Calu3 (cell line): ENCODE measurements around the gene TMPRSS15. TPM values are rescaled to one million over a fixed set of nuclear protein-coding genes. Genes with fewer than 3 reads are reported as not detected.

Experiments used
- BruUV-seq: library from RNA; stranded (reverse); fragments of 400-500 nt; replicated peaks from 2 replicates; lab custom pipeline; 2021; lab: Mats Ljungman, UMichigan
- CTCF ChIA-PET: fragments of 300-600 bp; sonication (Branson Sonifier 250); formaldehyde crosslinking; loops from one replicate; lab custom pipeline; 2022; ENCODE audit warnings: antibody characterized with exemption; lab: Charles Lee
- DNase-seq: peaks from one replicate; pipeline ENCODE4 v3.0.0; 2022
- H3K27ac Mint-ChIP-seq: one replicate; pipeline ENCODE4 v1.8.0; 2022; ENCODE audit warnings: mixed read lengths; ENCODE audit not compliant: unreplicated experiment
- H3K27me3 Mint-ChIP-seq: one replicate; pipeline ENCODE4 v1.8.0; 2022; ENCODE audit warnings: mixed read lengths; ENCODE audit not compliant: unreplicated experiment
- H3K36me3 Mint-ChIP-seq: one replicate; pipeline ENCODE4 v1.8.0; 2022; ENCODE audit warnings: mild to moderate bottlenecking, moderate library complexity, mixed read lengths; ENCODE audit not compliant: insufficient read depth, unreplicated experiment
- H3K4me1 Mint-ChIP-seq: one replicate; pipeline ENCODE4 v1.8.0; 2022; ENCODE audit warnings: mild to moderate bottlenecking, low read depth, mixed read lengths; ENCODE audit not compliant: unreplicated experiment
- H3K4me3 Mint-ChIP-seq: one replicate; pipeline ENCODE4 v1.8.0; 2022; ENCODE audit warnings: mild to moderate bottlenecking, low read depth, moderate library complexity, mixed read lengths; ENCODE audit not compliant: unreplicated experiment
- H3K9me3 Mint-ChIP-seq: one replicate; pipeline ENCODE4 v1.8.0; 2022; ENCODE audit warnings: low read depth, mixed read lengths; ENCODE audit not compliant: unreplicated experiment
- CTCF ChIP-seq: fragments of 200-600 bp; IDR thresholded peaks from one replicate; pipeline ENCODE4 v1.8.0; 2022; ENCODE audit warnings: antibody characterized with exemption; ENCODE audit not compliant: unreplicated experiment
- intact Hi-C: fragments of 100-400 bp; cut with micrococcal nuclease; formaldehyde crosslinking; loops from one replicate; pipeline ENCODE4 v1.10.0; 2022; ENCODE audit not compliant: unreplicated experiment
- total RNA-seq: library from RNA; stranded (reverse); gene quantifications from 2 replicates; pipeline ENCODE4 v1.2.3, GENCODE V29; 2022

TMPRSS15 gene
- total RNA-seq, 1 experiment from 2014 or later = not detected

GRCh38 chr21:18411565-18411964 is 8.0 kb upstream of the TMPRSS15 start:
- no peaks in the 10 kb centered on the region for H3K4me1 Mint-ChIP-seq
- H3K4me3 Mint-ChIP-seq = no peak overlapping the region
- CTCF ChIA-PET = no interaction called here
- no peak for DNase-seq
- TF ChIP-seq CTCF = no peak
- H3K27me3 Mint-ChIP-seq = no peaks in the 10 kb centered on the region
- H3K36me3 Mint-ChIP-seq = no peaks in the 10 kb centered on the region
- H3K9me3 Mint-ChIP-seq = peaks cover 11% of the 10 kb centered on the region
- no TSS peak for BruUV-seq
- intact Hi-C loops = no loop called here
- no peak overlapping the region for H3K27ac Mint-ChIP-seq

GRCh38 chr21:18409579-18409978 is 6.0 kb upstream of the TMPRSS15 start:
- intact Hi-C loops = no loop called here
- TF ChIP-seq CTCF = no peak
- H3K36me3 Mint-ChIP-seq = no peaks in the 10 kb centered on the region
- H3K27ac Mint-ChIP-seq = no peak overlapping the region
- BruUV-seq = no TSS peak
- peaks cover 11% of the 10 kb centered on the region for H3K9me3 Mint-ChIP-seq
- no peak for DNase-seq
- no peaks in the 10 kb centered on the region for H3K4me1 Mint-ChIP-seq
- no peaks in the 10 kb centered on the region for H3K27me3 Mint-ChIP-seq
- no peak overlapping the region for H3K4me3 Mint-ChIP-seq
- CTCF ChIA-PET = no interaction called here

GRCh38 chr21:18398843-18399242 is 4.7 kb downstream of the TMPRSS15 start:
- H3K27ac Mint-ChIP-seq = no peak overlapping the region
- no peak overlapping the region for H3K4me3 Mint-ChIP-seq
- CTCF ChIA-PET = no interaction called here
- no peak for TF ChIP-seq CTCF
- H3K36me3 Mint-ChIP-seq = no peaks in the 10 kb centered on the region
- H3K4me1 Mint-ChIP-seq = no peaks in the 10 kb centered on the region
- H3K27me3 Mint-ChIP-seq = no peaks in the 10 kb centered on the region
- BruUV-seq = no TSS peak
- DNase-seq = no peak
- intact Hi-C loops = no loop called here
- H3K9me3 Mint-ChIP-seq = peaks cover 3% of the 10 kb centered on the region

DNA sequence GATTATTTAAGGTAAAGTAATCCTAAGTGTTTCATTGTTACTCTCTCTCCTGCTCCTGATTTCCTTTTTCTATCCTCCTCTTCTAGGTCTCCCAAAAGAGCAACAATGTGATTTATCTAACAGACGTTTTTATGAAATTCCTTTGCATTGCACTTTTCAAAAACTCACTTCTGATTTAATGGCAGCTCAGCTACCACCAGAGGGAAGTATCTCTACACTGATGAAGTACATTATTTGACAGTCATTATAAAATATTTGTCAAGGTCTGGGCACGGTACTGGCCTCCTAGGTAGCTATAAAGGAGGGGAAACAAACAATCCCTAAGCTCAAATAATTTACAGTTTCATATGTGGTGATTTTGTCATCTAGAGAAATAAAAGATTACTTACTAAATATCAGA is 15.6 kb downstream of the TMPRSS15 start:
- DNase-seq = no peak
- intact Hi-C loops = no loop called here
- H3K9me3 Mint-ChIP-seq = peaks cover 9% of the 10 kb centered on the region
- no TSS peak for BruUV-seq
- H3K27me3 Mint-ChIP-seq = no peaks in the 10 kb centered on the region
- no peak for TF ChIP-seq CTCF
- H3K4me1 Mint-ChIP-seq = no peaks in the 10 kb centered on the region
- no peaks in the 10 kb centered on the region for H3K36me3 Mint-ChIP-seq
- no peak overlapping the region for H3K27ac Mint-ChIP-seq
- no peak overlapping the region for H3K4me3 Mint-ChIP-seq
- CTCF ChIA-PET = no interaction called here
